Small intestine (tissue), 7 donors: ENCODE results near the gene BRI3BP. TPM values are rescaled to one million over a fixed set of nuclear protein-coding genes. Genes with fewer than 3 reads are reported as not detected.
"Not testable (repeated sequence)": the region's sequence is repeated elsewhere in the genome, so short reads cannot be mapped to it uniquely, and the experiment has no call there.

Experiments used
- DNase-seq, 2 donors: peaks; one replicate each; pipeline versions ENCODE4 v3.0.0 to v3.0.0-alpha.2; 2013
- FAIRE-seq: peaks from 2 replicates; lab custom pipeline; 2012; peaks lifted over from hg19 to GRCh38; lab: Jason Lieb, UNC
- H3K27ac ChIP-seq, 3 donors: one replicate each; pipeline ENCODE4 v1.5.1; 2013; ENCODE audit warnings: low read length in 2 of 3, mild to moderate bottlenecking in 2 of 3, control low read depth in 1 of 3, inconsistent platforms in 1 of 3, low read depth in 1 of 3, moderate library complexity in 1 of 3
- H3K27me3 ChIP-seq, 3 donors: one replicate each; pipeline ENCODE4 v1.6.1; 2013; ENCODE audit warnings: low read length in 3 of 3, inconsistent platforms in 1 of 3; ENCODE audit not compliant: control insufficient read depth in 3 of 3, insufficient read depth in 3 of 3
- H3K36me3 ChIP-seq, 3 donors: one replicate each; pipeline ENCODE4 v1.6.1; 2013; ENCODE audit warnings: low read length in 3 of 3, inconsistent platforms in 1 of 3, low read depth in 1 of 3, mild to moderate bottlenecking in 1 of 3, moderate library complexity in 1 of 3; ENCODE audit not compliant: control insufficient read depth in 3 of 3, insufficient read depth in 2 of 3
- H3K4me1 ChIP-seq, 3 donors: one replicate each; pipeline ENCODE4 v1.6.1; 2013; ENCODE audit warnings: low read length in 2 of 3, inconsistent platforms in 1 of 3, low read depth in 1 of 3, mild to moderate bottlenecking in 1 of 3, moderate library complexity in 1 of 3; ENCODE audit not compliant: control insufficient read depth in 3 of 3, insufficient read depth in 2 of 3
- H3K4me3 ChIP-seq, 3 donors: one replicate each; pipeline ENCODE4 v1.5.1; 2013; ENCODE audit warnings: low read length in 3 of 3, control low read depth in 1 of 3, inconsistent platforms in 1 of 3, low read depth in 1 of 3, mild to moderate bottlenecking in 1 of 3, moderate library complexity in 1 of 3
- H3K9me3 ChIP-seq, 2 donors: one replicate each; pipeline ENCODE4 v1.6.1; 2013; ENCODE audit warnings: low read depth in 1 of 2, low read length in 1 of 2; ENCODE audit not compliant: control insufficient read depth in 2 of 2, insufficient read depth in 1 of 2
- WGBS, 3 donors: extraction: QIAGEN DNeasy Blood & Tissue Kit; methylation state at CpG; one replicate each; pipeline ENCODE4 v1.1.7; 2013; 5-methylcytosine and 5-hydroxymethylcytosine counted together
- polyA plus RNA-seq, 4 donors: library from polyadenylated mRNA; stranded (reverse) in 3 of 4; unstranded in 1 of 4; fragments of 200-250 nt in 3 of 4; fragments of 120-200 nt in 1 of 4; gene quantifications; one replicate each; pipeline versions ENCODE4 v1.2.1 to v1.2.3, GENCODE V29; 2013
- donor health status: healthy with polysubstance abuse.
- donor health status: control.
- donor health status: control.
- donor health status: Bipolar disorder and iron deficiency.
- donor health status: healthy.

BRI3BP gene
- polyA plus RNA-seq, 4 donors = 7.0 to 31.8 (median 19.0) TPM

- Histone ChIP-seq H3K36me3 (peaks cover 4 to 78% (median 30%) of the 10 kb centered on the region in 3 donors), H3K4me1 (no peaks in the 10 kb centered on the region), H3K9me3 (no peaks in the 10 kb centered on the region), H3K27ac (no peak overlapping the region), H3K27me3 (no peaks in the 10 kb centered on the region), H3K4me3 (no peak overlapping the region)
- 85 to 86% (median 85%) methylated on average over 10 of the region's 10 CpGs for WGBS, 3 donors
- no peak for DNase-seq
- FAIRE-seq = no peak
Observed at GRCh38 chr12:124979568-124979967, 13.9 kb upstream of the BRI3BP start.

- DNase-seq (no peak), FAIRE-seq (no peak)
- no peak overlapping the region for H3K4me3 ChIP-seq
- 94 to 98% (median 96%) methylated on average over 37 to 41 of the region's 41 CpGs for WGBS, 3 donors
- H3K27me3 ChIP-seq = no peaks in the 10 kb centered on the region
- peaks cover 6 to 80% (median 33%) of the 10 kb centered on the region in 3 donors for H3K36me3 ChIP-seq
- no peak overlapping the region for H3K27ac ChIP-seq
- H3K4me1 ChIP-seq = no peaks in the 10 kb centered on the region
- H3K9me3 ChIP-seq = no peaks in the 10 kb centered on the region
Observed at GRCh38 chr12:124980098-124980892, 13.2 kb upstream of the BRI3BP start.

- DNase-seq, H3K4me1 ChIP-seq, FAIRE-seq, H3K27me3 ChIP-seq, H3K9me3 ChIP-seq, H3K4me3 ChIP-seq, H3K27ac ChIP-seq: not testable (repeated sequence)
- H3K36me3 ChIP-seq = peaks cover 8 to 32% (median 11%) of the 10 kb centered on the region in 3 donors
- 93 to 96% (median 94%) methylated on average over 15 of the region's 15 CpGs for WGBS, 3 donors
Observed at GRCh38 chr12:124986876-124987275, 6.6 kb upstream of the BRI3BP start.

- whole genome bisulfite sequencing, 3 donors = 0 to 1% (median 1%) methylated on average over 30 to 35 of the region's 35 CpGs
- Histone ChIP-seq H3K27ac (peak overlapping the region; percentile 56 to 83 (median 64)), H3K4me1 (peaks cover 0 to 16% (median 0%) of the 10 kb centered on the region in 3 donors), H3K27me3 (no peaks in the 10 kb centered on the region), H3K36me3 (peaks cover 0 to 13% (median 0%) of the 10 kb centered on the region in 3 donors), H3K4me3 (peak overlapping the region; percentile 65 to 93 (median 84)), H3K9me3 (peaks cover 0 to 3% of the 10 kb centered on the region in 2 donors)
- FAIRE-seq (no peak), DNase-seq (peak; percentile 91)
Observed at GRCh38 chr12:124992874-124993625, 395 bp upstream of the BRI3BP start.

- H3K4me1 ChIP-seq = peaks cover 0 to 12% (median 0%) of the 10 kb centered on the region in 3 donors
- H3K27ac ChIP-seq = peak overlapping the region; percentile 76 to 92 (median 76)
- H3K36me3 ChIP-seq = peaks cover 0 to 14% (median 0%) of the 10 kb centered on the region in 3 donors
- H3K9me3 ChIP-seq = no peaks in the 10 kb centered on the region
- 1 to 10% (median 3%) methylated on average over 15 of the region's 15 CpGs for WGBS, 3 donors
- DNase-seq (peak; percentile 83 to 91), FAIRE-seq (no peak)
- no peaks in the 10 kb centered on the region for H3K27me3 ChIP-seq
- peak overlapping the region; percentile 80 to 93 (median 84) for H3K4me3 ChIP-seq
Observed at GRCh38 chr12:124994437-124994975, 1.1 kb downstream of the BRI3BP start.

- WGBS, 3 donors = 30 to 51% (median 48%) methylated on average over 14 of the region's 14 CpGs
- no peak for FAIRE-seq
Observed at GRCh38 chr12:124995200-124995961, 1.9 kb downstream of the BRI3BP start.

GRCh38 chr12:124998705-124999104 is 5.3 kb downstream of the BRI3BP start:
- H3K27me3 ChIP-seq = no peaks in the 10 kb centered on the region
- 84 to 96% (median 90%) methylated on average over 4 of the region's 4 CpGs for WGBS, 3 donors
- no peak for FAIRE-seq

More at GRCh38 chr12:124995200-124995961, 1.9 kb downstream of the BRI3BP start:
- H3K27me3 ChIP-seq = no peaks in the 10 kb centered on the region
- H3K4me3 ChIP-seq = peak overlapping the region in 2 of 3 donors; percentile 80 to 93
- H3K36me3 ChIP-seq = peaks cover 0 to 14% (median 0%) of the 10 kb centered on the region in 3 donors
- H3K9me3 ChIP-seq = no peaks in the 10 kb centered on the region
- peak overlapping the region in 2 of 3 donors; percentile 54 to 76 for H3K27ac ChIP-seq
- peaks cover 0 to 12% (median 0%) of the 10 kb centered on the region in 3 donors for H3K4me1 ChIP-seq
- DNase-seq = peak; percentile 36 to 52

More at GRCh38 chr12:124998705-124999104, 5.3 kb downstream of the BRI3BP start:
- Histone ChIP-seq H3K27ac (no peak overlapping the region), H3K4me1 (peaks cover 0 to 9% (median 0%) of the 10 kb centered on the region in 3 donors), H3K9me3 (no peaks in the 10 kb centered on the region), H3K4me3 (no peak overlapping the region), H3K36me3 (peaks cover 0 to 21% (median 0%) of the 10 kb centered on the region in 3 donors)
- no peak for DNase-seq
